Endothelial cell of umbilical vein (primary cell): ENCODE results near the gene MAP3K10. TPM values are rescaled to one million over a fixed set of nuclear protein-coding genes. Genes with fewer than 3 reads are reported as not detected.

Source experiments
- BruUV-seq: library from RNA; stranded (reverse); fragments of 400-500 nt; replicated peaks from 2 replicates; lab custom pipeline; 2021; lab: Mats Ljungman, UMichigan
- CTCF ChIA-PET: fragments of 300-600, 350-600 bp; sonication (Branson Sonifier 250); formaldehyde crosslinking; loops from one replicate; lab custom pipeline; 2021; ENCODE audit warnings: antibody characterized with exemption, inconsistent platforms; lab: Charles Lee
- POLR2A ChIA-PET: fragments of 300-600, 350-600 bp; sonication (Branson Sonifier 250); formaldehyde crosslinking; loops from one replicate; lab custom pipeline; 2021; ENCODE audit warnings: antibody characterized with exemption, inconsistent platforms; lab: Charles Lee
- DNase-seq: peaks from one replicate; pipeline ENCODE4 v3.0.0-alpha.2; 2011; ENCODE audit warnings: low read depth, low spot score
- FAIRE-seq: peaks from 2 replicates; lab custom pipeline; 2011; peaks lifted over from hg19 to GRCh38; lab: Jason Lieb, UNC
- H2AFZ ChIP-seq: 2 replicates; pipeline ENCODE4 v1.6.0; 2012; ENCODE audit warnings: low read depth, low read length, control low read depth, inconsistent platforms
- H3K27ac ChIP-seq: 2 replicates; pipeline ENCODE4 v1.5.1; 2011; ENCODE audit warnings: low read depth, mild to moderate bottlenecking, control low read depth, low read length, moderate library complexity; ENCODE audit not compliant: insufficient read depth
- H3K27me3 ChIP-seq, 2 experiments: 2 replicates each; pipeline versions ENCODE4 v1.6.0 to v1.6.1; 2011; ENCODE audit warnings: low read length in 2 of 2, mixed read lengths in 1 of 2; ENCODE audit not compliant: control insufficient read depth in 2 of 2, insufficient read depth in 2 of 2
- H3K36me3 ChIP-seq, 2 experiments: 2 replicates in 1 of 2; 3 replicates in 1 of 2; pipeline ENCODE4 v1.5.1; 2011; ENCODE audit warnings: low read length in 2 of 2, mild to moderate bottlenecking in 1 of 2, moderate library complexity in 1 of 2; ENCODE audit not compliant: control insufficient read depth in 2 of 2, insufficient read depth in 2 of 2; ENCODE audit errors: extremely low read depth in 1 of 2
- H3K4me1 ChIP-seq: 3 replicates; pipeline ENCODE4 v1.5.1; 2011; ENCODE audit warnings: mild to moderate bottlenecking, low read length; ENCODE audit not compliant: control insufficient read depth, insufficient read depth; ENCODE audit errors: extremely low read depth
- H3K4me2 ChIP-seq: 2 replicates; pipeline ENCODE4 v1.6.1; 2011; ENCODE audit warnings: low read length, control low read depth, mixed read lengths; ENCODE audit not compliant: insufficient read depth
- H3K4me3 ChIP-seq, 3 experiments: fragments of 200-600 bp in 1 of 3; sonication (generic), shearing (Covaris generic) in 1 of 3; replicated peaks in 1 of 3; 2 replicates each; pipeline ENCODE4 v1.5.1; 2011 to 2016; ENCODE audit warnings: control low read depth in 3 of 3, low read length in 3 of 3, mild to moderate bottlenecking in 2 of 3, inconsistent platforms in 1 of 3, low read depth in 1 of 3, moderate library complexity in 1 of 3; ENCODE audit not compliant: insufficient read depth in 1 of 3
- H3K79me2 ChIP-seq: 2 replicates; pipeline ENCODE4 v1.6.0; 2012; ENCODE audit warnings: low read length, inconsistent platforms; ENCODE audit not compliant: control insufficient read depth, insufficient read depth
- H3K9ac ChIP-seq: replicated peaks from 2 replicates; pipeline ENCODE3; 2011; ENCODE audit warnings: low read length, control low read depth; ENCODE audit not compliant: insufficient read depth; ENCODE audit errors: extremely low read depth
- H3K9me1 ChIP-seq: replicated peaks from 3 replicates; pipeline ENCODE4 v1.6.0; 2011; ENCODE audit warnings: mild to moderate bottlenecking, low read length; ENCODE audit not compliant: control insufficient read depth, insufficient read depth; ENCODE audit errors: extremely low read depth
- H3K9me3 ChIP-seq: replicated peaks from 2 replicates; pipeline ENCODE4 v1.5.1; 2012; ENCODE audit warnings: low read length, inconsistent platforms; ENCODE audit not compliant: control insufficient read depth, insufficient read depth
- H4K20me1 ChIP-seq: replicated peaks from 2 replicates; pipeline ENCODE3; 2011; ENCODE audit warnings: mild to moderate bottlenecking, low read length; ENCODE audit not compliant: control insufficient read depth, insufficient read depth; ENCODE audit errors: extremely low read depth
- CTCF ChIP-seq, 2 donors: IDR thresholded peaks; 1 replicate in 1 of 2; 2 replicates in 1 of 2; pipeline ENCODE4 v1.5.1; 2011; ENCODE audit warnings: low read length in 2 of 2, mild to moderate bottlenecking in 2 of 2, moderate library complexity in 2 of 2, control low read depth in 1 of 2, inconsistent platforms in 1 of 2, low read depth in 1 of 2; ENCODE audit not compliant: insufficient read depth in 1 of 2; ENCODE audit errors: extremely low read depth in 1 of 2
- EZH2 ChIP-seq: IDR thresholded peaks from 2 replicates; pipeline ENCODE4 v1.6.1; 2012; ENCODE audit warnings: borderline replicate concordance, low read depth, mild to moderate bottlenecking, moderate library complexity, low read length, inconsistent platforms; ENCODE audit not compliant: severe bottlenecking
- FOS ChIP-seq: IDR thresholded peaks from 2 replicates; pipeline ENCODE4 v1.6.1; 2011; ENCODE audit warnings: mild to moderate bottlenecking, low read length, moderate library complexity, borderline replicate concordance; ENCODE audit not compliant: insufficient read depth
- GATA2 ChIP-seq: IDR thresholded peaks from 2 replicates; pipeline ENCODE4 v1.7.0; 2011; ENCODE audit warnings: low read depth, mild to moderate bottlenecking, moderate library complexity, mixed read lengths, low read length; ENCODE audit not compliant: insufficient read length, insufficient read depth
- JUN ChIP-seq: IDR thresholded peaks from 2 replicates; pipeline ENCODE4 v1.6.1; 2011; ENCODE audit warnings: borderline replicate concordance, low read depth; ENCODE audit not compliant: insufficient read length, insufficient read depth
- MAX ChIP-seq: IDR thresholded peaks from 2 replicates; pipeline ENCODE4 v1.6.1; 2011; ENCODE audit not compliant: insufficient read depth, insufficient read length
- MYC ChIP-seq: IDR thresholded peaks from one replicate; pipeline ENCODE4 v1.6.1; 2011; ENCODE audit warnings: mild to moderate bottlenecking, low read depth, low read length
- POLR2A ChIP-seq: IDR thresholded peaks from 2 replicates; pipeline ENCODE4 v1.6.1; 2012; ENCODE audit warnings: low read depth, mild to moderate bottlenecking, control low read depth, low read length
- POLR2AphosphoS5 ChIP-seq: IDR thresholded peaks from 2 replicates; pipeline ENCODE4 v1.6.1; 2012; ENCODE audit warnings: low read depth, mild to moderate bottlenecking, control low read depth, low read length, moderate library complexity; ENCODE audit not compliant: insufficient read depth
- dilution Hi-C: fragments of 300-500 bp; cut with MboI; formaldehyde crosslinking; loops from one replicate; pipeline ENCODE4 v1.15.0; 2019; ENCODE audit warnings: low sequenced_read_pairs; ENCODE audit not compliant: extremely low pct_ligation_motif_present
- intact Hi-C: fragments of 100-400 bp; cut with micrococcal nuclease; formaldehyde crosslinking; loops from one replicate; pipeline ENCODE4 v1.10.0; 2022
- polyA plus RNA-seq, 4 experiments: library from polyadenylated mRNA; depleted of rRNA in 3 of 4; stranded (reverse) in 3 of 4; unstranded in 1 of 4; fragments of >200 nt; gene quantifications; 2 replicates each; pipeline versions ENCODE4 v1.2.1 to v1.2.3, GENCODE V29; 2011 to 2012; ENCODE audit warnings: missing spikeins in 1 of 4
- total RNA-seq: library from RNA; stranded (reverse); gene quantifications from 2 replicates; pipeline ENCODE4 v1.2.3, GENCODE V29; 2021

The MAP3K10 gene
- total and polyA plus RNA-seq, 2 donors (not counting 3 experiments of a cell fraction or from before 2014, with no cell fraction given) = 6.3 to 19.4 TPM

- POLR2A ChIA-PET = no interaction called here
- H3K79me2 ChIP-seq = peaks cover 17% of the 10 kb centered on the region
These were observed 60.8 kb downstream of the MAP3K10 start for GRCh38 chr19:40251991-40252390.

More at GRCh38 chr19:40251991-40252390, 60.8 kb downstream of the MAP3K10 start:
- BruUV-seq = no TSS peak
- Histone ChIP-seq H4K20me1 (no peaks in the 10 kb centered on the region), H3K4me1 (no peaks in the 10 kb centered on the region), H3K27me3 (no peaks in the 10 kb centered on the region), H3K9me1 (no peaks in the 10 kb centered on the region), H3K4me2 (no peak overlapping the region), H3K9me3 (no peaks in the 10 kb centered on the region), H3K9ac (no peak overlapping the region), H3K4me3 (no peak overlapping the region), H3K36me3 (peaks cover 12 to 24% of the 10 kb centered on the region in 2 experiments), H3K27ac (no peak overlapping the region), H2AFZ (no peak overlapping the region)
- TF ChIP-seq MYC (no peak), GATA2 (no peak), CTCF (IDR thresholded peaks at IDR 0.05; ENCODE audit: extremely low read depth in 1 of 2, insufficient read depth in 1 of 2, low read depth in 1 of 2, low read length in 2 of 2) (no peak), EZH2 (no peak), POLR2A (no peak), MAX (no peak), POLR2AphosphoS5 (no peak), JUN (no peak), FOS (no peak)
- intact Hi-C loops = no loop called here
- dilution Hi-C loops = no loop called here
- DNase-seq (no peak), FAIRE-seq (no peak)
- CTCF ChIA-PET = interaction anchor here (1.2 kb wide), 1 partner anchor 53 kb away, joined by 3 read pairs; no protein-coding TSS in a partner anchor
